ENCODE results near the gene CHAMP1. TPM values are rescaled to one million over a fixed set of nuclear protein-coding genes. Genes with fewer than 3 reads are reported as not detected.
"Not testable (repeated sequence)": the region's sequence is repeated elsewhere in the genome, so short reads cannot be mapped to it uniquely, and the experiment has no call there.

Gene CHAMP1
- total RNA-seq, 1 donor from 2014 or later: 29.5 TPM

GRCh38 chr13:114341003-114341777 lies 26.9 kb downstream of the CHAMP1 start:
- no peak overlapping the region for H3K27ac Mint-ChIP-seq (ENCODE audit: unreplicated experiment)
- H3K9me3 Mint-ChIP-seq (ENCODE audit: unreplicated experiment): peaks cover 1% of the 10 kb centered on the region
- H3K4me1 Mint-ChIP-seq (ENCODE audit: low read depth, unreplicated experiment): no peaks in the 10 kb centered on the region
- no peaks in the 10 kb centered on the region for H3K27me3 Mint-ChIP-seq (ENCODE audit: unreplicated experiment)
- H3K4me3 Mint-ChIP-seq (ENCODE audit: unreplicated experiment): no peak overlapping the region
- no peak for TF ChIP-seq CTCF (IDR thresholded peaks at IDR 0.05; ENCODE audit: partially characterized antibody, unreplicated experiment)
- DNase-seq: no peak
- no peaks in the 10 kb centered on the region for H3K36me3 Mint-ChIP-seq (ENCODE audit: unreplicated experiment)

- H3K9me3 Mint-ChIP-seq (ENCODE audit: unreplicated experiment); H3K27me3 Mint-ChIP-seq (ENCODE audit: unreplicated experiment); DNase-seq; H3K36me3 Mint-ChIP-seq (ENCODE audit: unreplicated experiment); H3K4me3 Mint-ChIP-seq (ENCODE audit: unreplicated experiment); H3K4me1 Mint-ChIP-seq (ENCODE audit: low read depth, unreplicated experiment); H3K27ac Mint-ChIP-seq (ENCODE audit: unreplicated experiment): not testable (repeated sequence)
Observed at GRCh38 chr13:114347256-114347655, 33.0 kb downstream of the CHAMP1 start.

GRCh38 chr13:114352763-114353162 lies 38.5 kb downstream of the CHAMP1 start:
- not testable (repeated sequence) for H3K27me3 Mint-ChIP-seq (ENCODE audit: unreplicated experiment); H3K36me3 Mint-ChIP-seq (ENCODE audit: unreplicated experiment); H3K27ac Mint-ChIP-seq (ENCODE audit: unreplicated experiment); H3K9me3 Mint-ChIP-seq (ENCODE audit: unreplicated experiment); H3K4me1 Mint-ChIP-seq (ENCODE audit: low read depth, unreplicated experiment); H3K4me3 Mint-ChIP-seq (ENCODE audit: unreplicated experiment)
- DNase-seq: peak; percentile 29
- TF ChIP-seq CTCF (IDR thresholded peaks at IDR 0.05; ENCODE audit: partially characterized antibody, unreplicated experiment): peak; percentile 53

GRCh38 chr13:114353382-114353781 lies 39.1 kb downstream of the CHAMP1 start:
- H3K27ac Mint-ChIP-seq (ENCODE audit: unreplicated experiment); H3K36me3 Mint-ChIP-seq (ENCODE audit: unreplicated experiment); H3K4me1 Mint-ChIP-seq (ENCODE audit: low read depth, unreplicated experiment); H3K4me3 Mint-ChIP-seq (ENCODE audit: unreplicated experiment); H3K9me3 Mint-ChIP-seq (ENCODE audit: unreplicated experiment); H3K27me3 Mint-ChIP-seq (ENCODE audit: unreplicated experiment); DNase-seq: not testable (repeated sequence)

Small RNAs within 50 kb of the gene (microRNA-seq; reads per million reads assigned to microRNA genes)
- gene MIR4502 (ENCODE audit: unreplicated experiment): not detected

Other genes starting within 250 kb of the CHAMP1 start
- gene RASA3, start 181.9 kb upstream of the CHAMP1 start, total RNA-seq (ENCODE audit: unreplicated experiment): 15.2 TPM
- not detected for gene CFAP97D2, start 135.2 kb upstream of the CHAMP1 start, total RNA-seq (ENCODE audit: unreplicated experiment)
- gene CDC16, start 79.6 kb upstream of the CHAMP1 start, total RNA-seq (ENCODE audit: unreplicated experiment): 85.1 TPM
- gene UPF3A, start 32.9 kb upstream of the CHAMP1 start, total RNA-seq (ENCODE audit: unreplicated experiment): 108 TPM